HG03108 (cell line): ENCODE data around the gene ZBTB16.

ENCODE experiments used
- ATAC-seq: cut with Tn5 transposase; IDR thresholded peaks from one replicate; pipeline ENCODE4 v1.9.1; 2021; ENCODE audit warnings: moderate library complexity; ENCODE audit not compliant: unreplicated experiment

The ZBTB16 gene

GRCh38 chr11:114147375-114148012 lies 88.0 kb downstream of the ZBTB16 start:
- ATAC-seq, result no peak

GRCh38 chr11:114148013-114148382 lies 88.5 kb downstream of the ZBTB16 start:
- no peak for ATAC-seq

- no peak for ATAC-seq
Measured at GRCh38 chr11:114149689-114150407, 90.3 kb downstream of the ZBTB16 start.

GRCh38 chr11:114150671-114151070 lies 91.2 kb downstream of the ZBTB16 start:
- ATAC-seq, result no peak

GRCh38 chr11:114151631-114152030 lies 92.1 kb downstream of the ZBTB16 start:
- no peak for ATAC-seq

GRCh38 chr11:114152162-114152561 lies 92.7 kb downstream of the ZBTB16 start:
- no peak for ATAC-seq

- ATAC-seq, result no peak
Measured at GRCh38 chr11:114152785-114153184, 93.3 kb downstream of the ZBTB16 start.

- no peak for ATAC-seq
Measured at GRCh38 chr11:114153224-114153623, 93.7 kb downstream of the ZBTB16 start.

GRCh38 chr11:114154271-114155047 lies 94.9 kb downstream of the ZBTB16 start:
- no peak for ATAC-seq

- ATAC-seq, result no peak
Measured at GRCh38 chr11:114155116-114155515, 95.6 kb downstream of the ZBTB16 start.

- no peak for ATAC-seq
Measured at GRCh38 chr11:114156131-114156581, 96.6 kb downstream of the ZBTB16 start.

GRCh38 chr11:114156782-114157181 lies 97.3 kb downstream of the ZBTB16 start:
- ATAC-seq, result no peak

GRCh38 chr11:114157476-114158050 lies 98.1 kb downstream of the ZBTB16 start:
- ATAC-seq, result no peak

- no peak for ATAC-seq
Measured at GRCh38 chr11:114158421-114158820, 98.9 kb downstream of the ZBTB16 start.

- no peak for ATAC-seq
Measured at GRCh38 chr11:114158886-114159285, 99.4 kb downstream of the ZBTB16 start.

GRCh38 chr11:114159320-114159719 lies 99.8 kb downstream of the ZBTB16 start:
- no peak for ATAC-seq

GRCh38 chr11:114159802-114160632 lies 100.5 kb downstream of the ZBTB16 start:
- peak; percentile 70 for ATAC-seq

- no peak for ATAC-seq
Measured at GRCh38 chr11:114160894-114161293, 101.4 kb downstream of the ZBTB16 start.

- no peak for ATAC-seq
Measured at GRCh38 chr11:114161486-114162250, 102.2 kb downstream of the ZBTB16 start.

GRCh38 chr11:114162719-114163123 lies 103.2 kb downstream of the ZBTB16 start:
- no peak for ATAC-seq
